ENCODE data around the gene ESYT2.

ESYT2 gene

DNA sequence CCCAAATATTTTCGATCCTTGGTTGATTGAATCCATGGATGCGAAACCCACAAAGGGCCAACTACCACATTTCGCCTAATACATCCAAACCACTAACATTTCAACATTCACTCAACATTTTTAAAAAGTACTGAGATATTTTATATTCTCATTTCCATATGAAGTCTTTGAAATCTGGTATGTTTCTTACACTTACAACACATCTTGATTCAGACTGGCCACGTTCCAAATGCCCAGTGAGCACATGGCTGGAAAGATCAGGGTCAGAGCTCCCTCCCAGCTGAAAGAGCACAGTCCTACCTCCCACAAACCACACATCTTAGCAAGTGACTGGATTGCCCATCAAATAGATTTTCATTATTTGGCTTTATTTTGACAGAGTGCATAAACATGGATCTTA, 143.6 kb downstream of the ESYT2 start:
- no peak for DNase-seq

DNA sequence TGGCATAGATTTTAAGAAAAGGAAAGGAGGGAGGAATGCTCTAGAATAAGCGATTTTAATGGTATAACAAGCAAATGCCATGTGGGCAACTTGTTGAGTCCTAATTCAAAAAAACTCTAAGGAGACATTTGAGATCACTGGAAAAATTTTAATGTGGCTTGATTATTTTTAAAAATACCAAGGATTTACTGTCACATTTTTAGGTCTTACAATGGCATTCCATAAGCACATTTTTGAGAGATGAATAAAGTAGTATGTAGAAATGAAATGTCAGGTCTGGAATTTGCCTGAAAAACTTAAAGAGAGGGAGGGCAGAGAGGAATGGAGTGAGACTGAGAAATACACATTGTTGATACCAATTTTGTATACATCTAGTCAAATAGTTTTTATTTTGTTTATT, 145.0 kb downstream of the ESYT2 start:
- no peak for DNase-seq

DNA sequence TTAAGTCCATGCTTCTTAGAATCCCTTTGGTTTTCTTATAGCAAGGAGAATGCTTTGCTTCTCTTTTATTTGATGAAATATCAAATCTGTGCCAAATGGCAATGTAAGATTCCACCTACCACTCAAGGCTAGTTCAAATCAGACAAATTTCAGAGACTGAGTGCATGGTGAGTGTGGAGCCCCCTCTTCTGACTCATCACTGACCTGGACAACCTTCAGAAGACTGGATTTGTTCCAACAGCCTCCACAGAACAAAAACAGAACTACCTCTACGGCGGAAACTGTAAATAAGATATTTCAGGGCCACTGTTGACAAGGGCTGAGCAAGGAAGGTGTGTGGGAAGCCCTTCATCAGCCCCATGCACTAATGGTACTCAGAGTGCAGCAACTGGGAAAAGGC, 145.8 kb downstream of the ESYT2 start:
- no peak for DNase-seq

DNA sequence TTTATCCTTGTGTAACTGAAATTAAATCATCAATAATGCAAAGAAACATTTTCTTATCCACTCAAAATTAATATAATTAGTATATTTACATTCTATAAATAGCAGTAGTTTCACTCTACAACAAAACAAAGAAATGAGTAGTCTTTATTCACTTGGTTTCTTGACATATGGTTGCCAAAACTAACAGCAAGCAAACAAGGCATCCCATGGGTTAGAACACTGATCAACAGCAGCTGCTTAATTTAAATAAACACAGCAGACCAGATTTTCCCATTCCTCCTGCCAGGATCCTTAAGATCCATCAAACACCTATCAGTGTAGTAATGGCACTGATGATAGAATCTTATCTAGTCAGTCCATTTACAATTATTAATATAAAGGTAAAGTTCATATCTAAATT, 146.9 kb downstream of the ESYT2 start:
- no peak for DNase-seq
